GM12865 (cell line): ENCODE data around the gene GLI3.

Experiments used
- DNase-seq: peaks from one replicate; pipeline ENCODE4 v3.0.0; 2010; ENCODE audit warnings: low read depth
- H3K4me3 ChIP-seq: 2 replicates; pipeline ENCODE4 v1.5.1; 2011; ENCODE audit warnings: mild to moderate bottlenecking, low read depth, low read length, control low read depth
- CTCF ChIP-seq: IDR thresholded peaks from 2 replicates; pipeline ENCODE4 v1.5.1; 2011; ENCODE audit warnings: low read length, control low read depth, low read depth, inconsistent platforms; ENCODE audit not compliant: insufficient read depth; ENCODE audit errors: missing control alignments

GLI3 gene

GRCh38 chr7:42082144-42082543 lies 154.9 kb downstream of the GLI3 start:
- DNase-seq = no peak
- no peak overlapping the region for H3K4me3 ChIP-seq
- TF ChIP-seq CTCF = no peak

DNA sequence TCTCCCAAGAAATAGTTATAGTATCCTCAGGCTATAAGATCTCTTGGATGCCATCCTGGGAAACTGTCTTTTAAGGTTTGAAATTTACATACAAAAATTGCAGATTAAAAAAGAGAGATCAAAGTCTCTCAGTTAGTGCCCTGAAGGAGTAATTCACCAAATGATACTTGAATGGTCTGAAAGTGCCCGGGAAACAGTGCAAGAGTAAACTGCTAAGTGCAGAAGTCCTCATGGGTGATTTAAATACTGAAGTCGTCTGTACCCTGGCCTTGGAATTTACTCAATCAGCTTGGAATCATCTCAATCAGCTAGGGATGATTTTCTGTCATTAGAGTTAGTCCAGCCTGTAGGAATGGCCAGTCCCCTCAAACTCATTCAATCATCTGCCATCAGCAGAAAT lies 155.3 kb downstream of the GLI3 start:
- no peak for DNase-seq
- no peak for TF ChIP-seq CTCF
- H3K4me3 ChIP-seq = no peak overlapping the region

DNA sequence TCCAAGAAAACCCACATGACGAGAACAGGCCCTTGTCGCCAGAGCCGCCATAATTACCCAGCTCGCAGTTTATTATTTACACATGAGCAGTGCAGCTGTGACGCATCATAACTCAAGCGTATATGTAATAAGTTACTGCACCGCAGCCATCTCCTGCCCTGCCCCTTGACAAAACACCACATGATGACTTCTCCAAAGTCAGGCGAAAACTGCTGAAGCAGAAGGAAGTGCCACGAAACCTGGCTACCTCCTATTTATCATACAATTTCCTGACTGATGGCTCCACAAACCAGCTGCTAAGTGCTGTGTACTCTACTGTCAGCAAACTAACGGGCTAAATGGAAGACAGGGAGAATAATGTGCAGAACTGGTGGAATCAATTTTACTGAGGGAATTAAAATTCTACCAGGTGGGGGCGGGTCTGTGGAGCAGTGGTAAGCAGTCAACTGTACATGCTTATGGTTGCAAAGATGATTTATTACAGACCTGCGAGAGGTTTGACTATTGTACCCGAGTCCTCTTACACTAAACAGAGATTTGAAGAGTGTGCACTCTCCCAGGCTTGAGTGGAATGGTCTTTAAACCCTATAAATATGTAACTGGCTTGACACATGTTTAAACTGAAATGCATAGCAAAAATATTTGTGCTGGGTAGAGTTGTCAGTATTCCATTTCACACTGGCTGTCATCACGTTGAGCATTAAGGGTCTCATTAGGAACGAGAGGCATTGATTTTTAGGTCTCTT lies 156.0 kb downstream of the GLI3 start:
- no peak for DNase-seq
- H3K4me3 ChIP-seq = no peak overlapping the region
- no peak for TF ChIP-seq CTCF

- DNase-seq = no peak
- H3K4me3 ChIP-seq = no peak overlapping the region
- TF ChIP-seq CTCF = no peak
These were observed 159.5 kb downstream of the GLI3 start for GRCh38 chr7:42077271-42078135.

DNA sequence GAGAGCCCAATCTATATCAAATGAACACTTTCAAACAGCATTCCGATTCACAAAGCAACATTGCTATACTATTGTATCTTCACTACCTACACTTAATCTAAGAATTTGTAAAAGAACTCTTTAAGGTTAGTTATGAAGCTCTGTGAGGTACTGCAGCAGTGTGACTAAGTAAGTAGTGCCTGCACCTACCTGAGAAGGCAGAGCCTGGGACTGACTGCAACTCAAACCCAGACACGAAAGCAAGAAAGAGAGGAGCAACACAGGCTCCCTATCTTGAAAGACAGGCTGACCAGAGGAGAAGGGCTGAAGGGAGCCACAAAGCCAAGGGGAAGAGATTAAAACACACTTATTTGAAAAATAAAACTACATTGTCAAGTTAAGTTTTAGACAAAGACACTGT lies 160.1 kb downstream of the GLI3 start:
- no peak for DNase-seq
- no peak for TF ChIP-seq CTCF
- no peak overlapping the region for H3K4me3 ChIP-seq

DNA sequence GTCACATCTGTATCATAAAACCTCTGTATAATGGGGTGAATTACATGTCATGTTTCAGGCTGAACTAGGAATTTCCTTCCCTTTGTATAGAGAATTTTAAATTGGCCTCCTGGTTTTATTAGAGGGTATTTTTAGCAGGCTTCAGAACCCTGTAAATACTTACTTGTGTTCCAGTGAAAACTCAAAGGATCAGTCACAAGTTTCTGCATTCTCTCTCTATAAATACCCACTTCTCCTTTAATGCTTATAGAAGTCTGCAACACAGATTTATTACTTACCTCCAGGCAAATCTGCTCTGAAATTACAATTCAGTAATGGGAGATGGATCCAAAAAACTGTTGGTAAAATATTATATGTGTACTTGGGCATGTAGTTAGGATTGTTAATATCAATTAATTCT lies 161.6 kb downstream of the GLI3 start:
- TF ChIP-seq CTCF = no peak
- no peak overlapping the region for H3K4me3 ChIP-seq
- DNase-seq = no peak
